GM18498 (cell line): ENCODE results near the gene RNASE7.

Experiments
- ATAC-seq: cut with Tn5 transposase; IDR thresholded peaks from one replicate; pipeline ENCODE4 v1.9.1; 2021; ENCODE audit warnings: mild to moderate bottlenecking, moderate library complexity; ENCODE audit not compliant: unreplicated experiment

Gene RNASE7

GRCh38 chr14:21066882-21067502 lies 24.8 kb downstream of the RNASE7 start:
- ATAC-seq = no peak

GRCh38 chr14:21068521-21069387 lies 26.6 kb downstream of the RNASE7 start:
- ATAC-seq = no peak

GRCh38 chr14:21069388-21070082 lies 27.4 kb downstream of the RNASE7 start:
- ATAC-seq = no peak

- ATAC-seq = no peak
Measured at GRCh38 chr14:21070083-21070609, 28.0 kb downstream of the RNASE7 start, which contains the start of gene ARHGEF40. Gene ARHGEF40 (plus strand): TSS chr14:21070304. CDS start chr14:21070397, 93 bp downstream.

- ATAC-seq = peak; percentile 18
Measured at GRCh38 chr14:21070610-21071224, 28.6 kb downstream of the RNASE7 start.

GRCh38 chr14:21071225-21072030 lies 29.3 kb downstream of the RNASE7 start:
- ATAC-seq = peak; percentile 71

GRCh38 chr14:21072031-21072473 lies 29.9 kb downstream of the RNASE7 start:
- ATAC-seq = no peak

GRCh38 chr14:21072781-21073339 lies 30.7 kb downstream of the RNASE7 start:
- ATAC-seq = no peak

GRCh38 chr14:21073921-21074320 lies 31.8 kb downstream of the RNASE7 start:
- ATAC-seq = no peak

GRCh38 chr14:21074398-21075272 lies 32.5 kb downstream of the RNASE7 start:
- ATAC-seq = no peak

GRCh38 chr14:21075719-21076437 lies 33.7 kb downstream of the RNASE7 start:
- ATAC-seq = no peak

- no peak for ATAC-seq
Measured at GRCh38 chr14:21077672-21078071, 35.5 kb downstream of the RNASE7 start.

GRCh38 chr14:21078287-21078686 lies 36.1 kb downstream of the RNASE7 start:
- no peak for ATAC-seq

GRCh38 chr14:21078726-21079125 lies 36.6 kb downstream of the RNASE7 start:
- no peak for ATAC-seq

GRCh38 chr14:21081521-21082142 lies 39.5 kb downstream of the RNASE7 start:
- no peak for ATAC-seq

GRCh38 chr14:21083565-21084325 lies 41.6 kb downstream of the RNASE7 start:
- ATAC-seq = no peak

GRCh38 chr14:21084396-21084795 lies 42.2 kb downstream of the RNASE7 start:
- ATAC-seq = no peak
